H9 (cell line): ENCODE measurements around the gene MYLK4. TPM values are rescaled to one million over a fixed set of nuclear protein-coding genes. Genes with fewer than 3 reads are reported as not detected.
"Not testable (repeated sequence)": the region's sequence is repeated elsewhere in the genome, so short reads cannot be mapped to it uniquely, and the experiment has no call there.

Experiments
- DNase-seq: peaks from one replicate; pipeline ENCODE4 v3.0.0-alpha.2; 2017
- H2AFZ ChIP-seq: one replicate; pipeline ENCODE4 v1.6.1; 2013; ENCODE audit warnings: mild to moderate bottlenecking, low read length, control low read depth, moderate library complexity
- H2AK5ac ChIP-seq: 2 replicates; pipeline ENCODE4 v1.6.1; 2013; ENCODE audit warnings: low read length, control low read depth, mixed read lengths; ENCODE audit not compliant: insufficient read length
- H2BK120ac ChIP-seq: one replicate; pipeline ENCODE4 v1.6.1; 2013; ENCODE audit warnings: low read depth, mild to moderate bottlenecking, low read length, control low read depth, inconsistent platforms; ENCODE audit not compliant: poor library complexity, severe bottlenecking
- H2BK12ac ChIP-seq: 2 replicates; pipeline ENCODE4 v1.6.1; 2013; ENCODE audit warnings: low read length, control low read depth, mixed read lengths, low read depth; ENCODE audit not compliant: insufficient read length
- H2BK15ac ChIP-seq: 2 replicates; pipeline ENCODE4 v1.6.1; 2013; ENCODE audit warnings: low read depth, low read length, control low read depth
- H2BK20ac ChIP-seq: one replicate; pipeline ENCODE4 v1.6.1; 2013; ENCODE audit warnings: low read depth, mild to moderate bottlenecking, low read length, control low read depth, inconsistent platforms; ENCODE audit not compliant: poor library complexity, severe bottlenecking
- H2BK5ac ChIP-seq: 2 replicates; pipeline ENCODE4 v1.6.1; 2013; ENCODE audit warnings: low read length, control low read depth, mixed read lengths; ENCODE audit not compliant: insufficient read length
- H3K14ac ChIP-seq: 2 replicates; pipeline ENCODE4 v1.6.1; 2013; ENCODE audit warnings: low read length, control low read depth; ENCODE audit not compliant: insufficient read depth
- H3K18ac ChIP-seq: 2 replicates; pipeline ENCODE4 v1.6.1; 2013; ENCODE audit warnings: low read depth, mild to moderate bottlenecking, mixed read lengths, low read length, control low read depth; ENCODE audit not compliant: insufficient read length
- H3K23ac ChIP-seq: 2 replicates; pipeline ENCODE4 v1.6.1; 2013; ENCODE audit warnings: low read length, control low read depth, mixed read lengths, low read depth; ENCODE audit not compliant: insufficient read length
- H3K23me2 ChIP-seq: 2 replicates; pipeline ENCODE4 v1.6.1; 2013; ENCODE audit warnings: low read depth, mild to moderate bottlenecking, mixed read lengths, low read length, control low read depth; ENCODE audit not compliant: insufficient read length, poor library complexity, severe bottlenecking
- H3K27ac ChIP-seq: 2 replicates; pipeline ENCODE4 v1.5.1; 2013; ENCODE audit warnings: low read length, control low read depth, mixed read lengths, low read depth; ENCODE audit not compliant: insufficient read length
- H3K27me3 ChIP-seq: 2 replicates; pipeline ENCODE4 v1.6.1; 2013; ENCODE audit warnings: low read length, control low read depth, inconsistent platforms; ENCODE audit not compliant: insufficient read depth
- H3K4ac ChIP-seq: 2 replicates; pipeline ENCODE4 v1.6.1; 2013; ENCODE audit warnings: low read depth, mild to moderate bottlenecking, control low read depth, inconsistent platforms, low read length, moderate library complexity
- H3K4me1 ChIP-seq: 2 replicates; pipeline ENCODE4 v1.6.1; 2013; ENCODE audit warnings: low read length, control low read depth, inconsistent platforms; ENCODE audit not compliant: insufficient read depth
- H3K4me2 ChIP-seq: 2 replicates; pipeline ENCODE4 v1.6.1; 2013; ENCODE audit warnings: low read length, control low read depth, mixed read lengths; ENCODE audit not compliant: insufficient read length, insufficient read depth
- H3K56ac ChIP-seq: 2 replicates; pipeline ENCODE4 v1.6.1; 2013; ENCODE audit warnings: low read depth, mild to moderate bottlenecking, mixed read lengths, low read length, control low read depth; ENCODE audit not compliant: insufficient read length
- H3K79me1 ChIP-seq: 2 replicates; pipeline ENCODE4 v1.6.1; 2013; ENCODE audit warnings: low read depth, mild to moderate bottlenecking, moderate library complexity, low read length, control low read depth, inconsistent platforms; ENCODE audit not compliant: insufficient read depth, poor library complexity, severe bottlenecking
- H3K79me2 ChIP-seq: 2 replicates; pipeline ENCODE4 v1.6.1; 2013; ENCODE audit warnings: low read length, control low read depth, inconsistent platforms; ENCODE audit not compliant: insufficient read depth
- H3K9ac ChIP-seq: 2 replicates; pipeline ENCODE4 v1.6.1; 2013; ENCODE audit warnings: low read length, control low read depth, mixed read lengths; ENCODE audit not compliant: insufficient read length; ENCODE audit errors: extremely low read depth
- H3K9me3 ChIP-seq: one replicate; pipeline ENCODE4 v1.6.1; 2013; ENCODE audit warnings: low read depth, low read length, inconsistent platforms; ENCODE audit not compliant: control insufficient read depth
- H3T11ph ChIP-seq: one replicate; pipeline ENCODE4 v1.6.1; 2013; ENCODE audit warnings: mild to moderate bottlenecking, low read length, control low read depth, inconsistent platforms
- H4K20me1 ChIP-seq: one replicate; pipeline ENCODE4 v1.6.1; 2013; ENCODE audit not compliant: control insufficient read depth, insufficient read length, insufficient read depth
- H4K5ac ChIP-seq: 2 replicates; pipeline ENCODE4 v1.6.1; 2013; ENCODE audit warnings: low read depth, mild to moderate bottlenecking, mixed read lengths, low read length, control low read depth; ENCODE audit not compliant: insufficient read length
- H4K8ac ChIP-seq: replicated peaks from 2 replicates; pipeline ENCODE4 v1.6.1; 2013; ENCODE audit warnings: low read length, control low read depth, mixed read lengths, low read depth; ENCODE audit not compliant: insufficient read length
- H4K91ac ChIP-seq: 2 replicates; pipeline ENCODE4 v1.6.1; 2013; ENCODE audit warnings: low read depth, mild to moderate bottlenecking, moderate library complexity, mixed read lengths, low read length, control low read depth; ENCODE audit not compliant: insufficient read length
- H3K27ac Mint-ChIP-seq, 3 experiments: 2 replicates in 2 of 3; 3 replicates in 1 of 3; pipeline ENCODE4 v1.8.0; 2020 to 2021; ENCODE audit warnings: mixed read lengths in 3 of 3, mild to moderate bottlenecking in 1 of 3, moderate library complexity in 1 of 3
- H3K27me3 Mint-ChIP-seq: 2 replicates; pipeline ENCODE4 v1.8.0; 2021; ENCODE audit warnings: low read depth, mild to moderate bottlenecking, moderate library complexity, mixed read lengths
- H3K36me3 Mint-ChIP-seq, 3 experiments: 2 replicates in 2 of 3; 3 replicates in 1 of 3; pipeline ENCODE4 v1.8.0; 2020 to 2021; ENCODE audit warnings: low read depth in 3 of 3, mixed read lengths in 3 of 3; ENCODE audit not compliant: insufficient read depth in 1 of 3
- H3K4me1 Mint-ChIP-seq, 2 experiments: 2 replicates each; pipeline ENCODE4 v1.8.0; 2020; ENCODE audit warnings: mixed read lengths in 2 of 2
- H3K4me3 Mint-ChIP-seq, 2 experiments: 2 replicates in 1 of 2; 3 replicates in 1 of 2; pipeline ENCODE4 v1.8.0; 2020 to 2021; ENCODE audit warnings: mild to moderate bottlenecking in 2 of 2, mixed read lengths in 2 of 2, moderate library complexity in 1 of 2
- H3K9me3 Mint-ChIP-seq, 2 experiments: 2 replicates in 1 of 2; 3 replicates in 1 of 2; pipeline ENCODE4 v1.8.0; 2020; ENCODE audit warnings: mild to moderate bottlenecking in 2 of 2, mixed read lengths in 2 of 2, moderate library complexity in 1 of 2
- WGBS: extraction: QIAGEN DNeasy Blood & Tissue Kit; methylation state at CpG from one replicate; pipeline ENCODE4 v1.1.7; 2013; ENCODE audit warnings: missing lambda C conversion rate, low lambda C conversion rate, mixed read lengths; ENCODE audit not compliant: insufficient read length; ENCODE audit errors: extremely low coverage; 5-methylcytosine and 5-hydroxymethylcytosine counted together
- total RNA-seq: library from RNA; stranded (reverse); gene quantifications from 2 replicates; pipeline ENCODE4 v1.2.1, GENCODE V29; 2021
- TF ChIP-seq, protein P1 (sequence below): fragments of 200-600 bp; sonication (generic); conservative IDR thresholded peaks from 3 replicates; pipeline ENCODE4 v1.8.0; 2021; ENCODE audit warnings: antibody characterized with exemption, mild to moderate bottlenecking

Gene MYLK4
- total RNA-seq, 1 experiment from 2014 or later = 0.28 TPM

GRCh38 chr6:2763345-2763841, 12.7 kb upstream of the MYLK4 start:
- no peaks in the 10 kb centered on the region for H4K20me1 ChIP-seq
- H3K27ac ChIP-seq = no peak overlapping the region
- no CpG with 5 or more reads among the region's 36 CpGs for WGBS
- H2AFZ ChIP-seq = no peak overlapping the region
- H3K27me3 ChIP-seq = no peaks in the 10 kb centered on the region
- H3K79me2 ChIP-seq = peaks cover 15% of the 10 kb centered on the region
- H3K56ac ChIP-seq = no peak overlapping the region
- no peak overlapping the region for H3K14ac ChIP-seq
- H3K4me1 ChIP-seq = peaks cover 3% of the 10 kb centered on the region; the same call in 1 of the 2 replicates
- TF ChIP-seq, protein P1, sequence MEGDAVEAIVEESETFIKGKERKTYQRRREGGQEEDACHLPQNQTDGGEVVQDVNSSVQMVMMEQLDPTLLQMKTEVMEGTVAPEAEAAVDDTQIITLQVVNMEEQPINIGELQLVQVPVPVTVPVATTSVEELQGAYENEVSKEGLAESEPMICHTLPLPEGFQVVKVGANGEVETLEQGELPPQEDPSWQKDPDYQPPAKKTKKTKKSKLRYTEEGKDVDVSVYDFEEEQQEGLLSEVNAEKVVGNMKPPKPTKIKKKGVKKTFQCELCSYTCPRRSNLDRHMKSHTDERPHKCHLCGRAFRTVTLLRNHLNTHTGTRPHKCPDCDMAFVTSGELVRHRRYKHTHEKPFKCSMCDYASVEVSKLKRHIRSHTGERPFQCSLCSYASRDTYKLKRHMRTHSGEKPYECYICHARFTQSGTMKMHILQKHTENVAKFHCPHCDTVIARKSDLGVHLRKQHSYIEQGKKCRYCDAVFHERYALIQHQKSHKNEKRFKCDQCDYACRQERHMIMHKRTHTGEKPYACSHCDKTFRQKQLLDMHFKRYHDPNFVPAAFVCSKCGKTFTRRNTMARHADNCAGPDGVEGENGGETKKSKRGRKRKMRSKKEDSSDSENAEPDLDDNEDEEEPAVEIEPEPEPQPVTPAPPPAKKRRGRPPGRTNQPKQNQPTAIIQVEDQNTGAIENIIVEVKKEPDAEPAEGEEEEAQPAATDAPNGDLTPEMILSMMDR = no peak
- peaks cover 11% of the 10 kb centered on the region for H3K23me2 ChIP-seq
- DNase-seq = peak; percentile 45
- no peak overlapping the region for H3K4me2 ChIP-seq
- H3K4me1 Mint-ChIP-seq = peaks cover 19 to 26% of the 10 kb centered on the region in 2 experiments
- H2BK5ac ChIP-seq = no peak overlapping the region
- H3K4me3 Mint-ChIP-seq = no peak overlapping the region
- H4K91ac ChIP-seq = no peak overlapping the region
- H2BK15ac ChIP-seq = no peak overlapping the region
- H3K9ac ChIP-seq = no peak overlapping the region
- H3K18ac ChIP-seq = no peak overlapping the region
- H2BK120ac ChIP-seq = no peak overlapping the region
- no peaks in the 10 kb centered on the region for H3K79me1 ChIP-seq
- H3K27me3 Mint-ChIP-seq = no peaks in the 10 kb centered on the region
- no peak overlapping the region for H3K27ac Mint-ChIP-seq
- H3K23ac ChIP-seq = no peak overlapping the region
- H3K9me3 ChIP-seq = no peaks in the 10 kb centered on the region
- H2AK5ac ChIP-seq = no peak overlapping the region
- H2BK20ac ChIP-seq = no peak overlapping the region
- peaks cover 10 to 15% of the 10 kb centered on the region in 2 experiments for H3K9me3 Mint-ChIP-seq
- H3K36me3 Mint-ChIP-seq = peaks cover 0 to 3% (median under 1%) of the 10 kb centered on the region in 3 experiments; a peak in 3 of 7 replicates
- no peak overlapping the region for H2BK12ac ChIP-seq
- no peak overlapping the region for H4K8ac ChIP-seq
- H4K5ac ChIP-seq = no peak overlapping the region
- no peak overlapping the region for H3T11ph ChIP-seq
- no peak overlapping the region for H3K4ac ChIP-seq

DNA sequence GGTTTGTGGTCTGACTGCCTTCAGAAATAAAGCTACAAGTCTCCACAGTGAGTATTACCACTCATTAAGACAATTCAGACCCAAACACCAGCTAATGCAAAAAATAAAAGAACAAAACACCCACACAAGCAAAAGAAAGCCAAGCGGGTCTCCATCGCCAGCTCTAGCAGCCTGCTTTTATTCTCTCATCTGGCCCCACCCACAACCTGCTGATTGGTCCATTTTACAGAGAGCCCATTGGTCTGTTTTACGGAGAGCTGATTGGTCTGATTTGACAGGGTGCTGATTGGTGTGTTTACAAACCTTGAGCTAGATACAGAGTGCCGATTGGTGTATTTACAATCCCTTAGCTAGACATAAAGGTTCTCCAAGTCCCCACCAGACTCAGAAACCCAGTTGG, 12.1 kb upstream of the MYLK4 start:
- H3K27ac Mint-ChIP-seq, H2BK12ac ChIP-seq, H3K27me3 Mint-ChIP-seq, H3K4me1 ChIP-seq, H3K4me3 Mint-ChIP-seq, H3K14ac ChIP-seq, H3K9me3 ChIP-seq, H3K36me3 Mint-ChIP-seq, H4K5ac ChIP-seq, H2AFZ ChIP-seq, DNase-seq, H2AK5ac ChIP-seq, H3K4ac ChIP-seq, H2BK5ac ChIP-seq, H3K23ac ChIP-seq, H4K8ac ChIP-seq, H3T11ph ChIP-seq, H3K4me2 ChIP-seq, H3K9ac ChIP-seq, H3K79me1 ChIP-seq, H4K20me1 ChIP-seq, H3K27ac ChIP-seq, H2BK20ac ChIP-seq, H2BK15ac ChIP-seq, H3K56ac ChIP-seq, H3K18ac ChIP-seq, H2BK120ac ChIP-seq, H4K91ac ChIP-seq, H3K27me3 ChIP-seq: not testable (repeated sequence)
- Mint-ChIP-seq H3K4me1 (peaks cover 13 to 21% of the 10 kb centered on the region in 2 experiments), H3K9me3 (peaks cover 10 to 15% of the 10 kb centered on the region in 2 experiments)
- peaks cover 11% of the 10 kb centered on the region for H3K23me2 ChIP-seq
- peaks cover 10% of the 10 kb centered on the region for H3K79me2 ChIP-seq
- WGBS = no CpG with 5 or more reads among the region's 4 CpGs
